Right atrium auricular region (tissue), 2 donors: ENCODE results near the gene OLFML3. TPM values are rescaled to one million over a fixed set of nuclear protein-coding genes. Genes with fewer than 3 reads are reported as not detected.
"Not testable (repeated sequence)": the region's sequence is repeated elsewhere in the genome, so short reads cannot be mapped to it uniquely, and the experiment has no call there.

Experiments
- DNase-seq: peaks from one replicate; pipeline ENCODE4 v3.0.0-alpha.2; 2019; ENCODE audit warnings: low spot score
- H3K27ac ChIP-seq, 2 donors: fragments of 200-600 bp; sonication (generic); 1 replicate in 1 of 2; 2 replicates in 1 of 2; pipeline ENCODE4 v1.5.1; 2016 to 2019
- H3K27me3 ChIP-seq, 2 donors: fragments of 200-600 bp; sonication (generic); one replicate each; pipeline versions ENCODE4 v1.5.1 to v1.6.0; 2017 to 2019
- H3K36me3 ChIP-seq: fragments of 200-600 bp; sonication (generic); one replicate; pipeline ENCODE4 v1.5.1; 2016
- H3K4me1 ChIP-seq, 2 donors: fragments of 200-600 bp; sonication (generic); one replicate each; pipeline versions ENCODE4 v1.5.1 to v1.6.0; 2017 to 2019
- H3K4me3 ChIP-seq, 2 donors: fragments of 200-600 bp; sonication (generic); 1 replicate in 1 of 2; 2 replicates in 1 of 2; pipeline ENCODE4 v1.5.1; 2017 to 2019; ENCODE audit warnings: mild to moderate bottlenecking in 1 of 2, moderate library complexity in 1 of 2
- H3K9me3 ChIP-seq, 2 donors: fragments of 200-600 bp; sonication (generic); one replicate each; pipeline ENCODE4 v1.5.1; 2019
- CTCF ChIP-seq, 2 donors: fragments of 200-600 bp; sonication (generic); IDR thresholded peaks; one replicate each; pipeline ENCODE4 v1.5.1; 2019; ENCODE audit warnings: antibody characterized with exemption in 2 of 2
- total RNA-seq, 2 donors: library from RNA; depleted of rRNA; stranded (reverse); fragments of >200 nt; gene quantifications; one replicate each; pipeline ENCODE4 v1.1.0, GENCODE V29; 2016

OLFML3 gene
- total RNA-seq, 2 donors from 2014 or later, result 22.4 to 28.6 TPM

DNA sequence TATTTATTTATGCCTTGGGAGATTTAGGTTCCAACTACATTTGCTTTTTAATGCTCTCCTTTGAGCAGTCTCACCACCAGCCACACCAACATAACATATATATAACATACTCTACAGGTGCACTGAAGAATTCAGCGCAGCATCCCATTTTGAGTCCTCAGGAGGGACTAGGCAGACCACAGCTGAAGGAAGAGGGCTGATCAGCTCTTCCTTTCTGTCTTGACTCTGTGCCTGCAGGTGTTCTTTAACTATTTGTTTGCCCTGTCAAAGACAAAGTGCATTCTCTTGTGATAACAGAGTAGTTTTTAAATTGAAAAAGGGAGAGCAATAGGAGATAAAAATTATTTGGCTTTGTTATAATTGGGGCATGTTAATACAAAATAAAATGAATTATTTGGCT, 33.2 kb upstream of the OLFML3 start:
- no peak for DNase-seq
- Histone ChIP-seq H3K9me3 (no peaks in the 10 kb centered on the region), H3K36me3 (peaks cover 14% of the 10 kb centered on the region), H3K4me1 (peaks cover 0 to 34% of the 10 kb centered on the region in 2 donors), H3K27ac (no peak overlapping the region), H3K27me3 (no peaks in the 10 kb centered on the region), H3K4me3 (no peak overlapping the region)
- no peak for TF ChIP-seq CTCF (IDR thresholded peaks at IDR 0.05)

GRCh38 chr1:113946678-113947387, 32.4 kb upstream of the OLFML3 start:
- no peak for DNase-seq
- Histone ChIP-seq H3K4me3 (no peak overlapping the region), H3K4me1 (peaks cover 0 to 31% of the 10 kb centered on the region in 2 donors), H3K27ac (peak overlapping the region; percentile 9 to 61), H3K36me3 (peaks cover 7% of the 10 kb centered on the region), H3K9me3 (no peaks in the 10 kb centered on the region), H3K27me3 (no peaks in the 10 kb centered on the region)
- no peak for TF ChIP-seq CTCF (IDR thresholded peaks at IDR 0.05)

DNA sequence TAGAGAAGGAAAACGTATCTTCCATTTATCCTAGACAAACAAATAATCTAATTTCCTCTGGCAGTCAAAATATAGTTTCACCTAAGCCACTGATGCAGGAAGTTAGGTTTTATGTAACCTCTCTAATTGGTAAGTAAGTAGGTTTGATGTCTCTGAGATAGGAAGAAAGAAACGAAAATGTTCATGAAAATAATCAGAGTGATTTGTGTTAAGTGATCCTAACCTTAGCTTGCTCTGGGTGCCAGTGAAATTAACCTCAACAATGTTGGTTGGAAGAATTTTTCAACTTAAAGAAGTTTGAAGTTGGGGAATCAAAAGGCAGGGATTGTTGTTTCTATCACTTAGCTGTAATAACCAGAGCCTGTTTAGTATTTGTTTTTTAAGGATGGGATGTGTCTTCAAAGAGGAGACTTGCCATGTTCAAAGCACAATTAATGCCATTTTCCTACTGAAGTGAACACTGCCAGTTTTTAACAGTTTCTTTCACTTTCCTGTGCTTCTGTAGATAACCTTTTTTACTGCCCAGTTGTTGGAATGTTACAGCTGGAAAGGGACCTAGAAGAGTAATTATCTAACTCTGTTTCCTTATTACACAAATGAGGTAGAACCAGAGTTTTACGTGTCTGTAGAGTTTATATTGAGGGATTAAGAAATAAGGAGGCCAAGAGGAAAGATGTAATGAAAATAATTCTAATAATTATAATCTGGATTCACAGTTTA, 31.7 kb upstream of the OLFML3 start:
- no peak overlapping the region for H3K4me3 ChIP-seq
- H3K36me3 ChIP-seq, result peaks cover 7% of the 10 kb centered on the region
- no peaks in the 10 kb centered on the region for H3K9me3 ChIP-seq
- peak overlapping the region; percentile 30 to 61 for H3K27ac ChIP-seq
- H3K4me1 ChIP-seq, result peaks cover 0 to 31% of the 10 kb centered on the region in 2 donors
- TF ChIP-seq CTCF (IDR thresholded peaks at IDR 0.05), result no peak
- no peak for DNase-seq
- H3K27me3 ChIP-seq, result no peaks in the 10 kb centered on the region

GRCh38 chr1:113948151-113948550, 31.1 kb upstream of the OLFML3 start:
- not testable (repeated sequence) for H3K36me3 ChIP-seq, DNase-seq, H3K27me3 ChIP-seq, H3K9me3 ChIP-seq, H3K4me3 ChIP-seq
- peak overlapping the region; percentile 30 to 61 for H3K27ac ChIP-seq
- peaks cover 0 to 31% of the 10 kb centered on the region in 2 donors for H3K4me1 ChIP-seq

DNA sequence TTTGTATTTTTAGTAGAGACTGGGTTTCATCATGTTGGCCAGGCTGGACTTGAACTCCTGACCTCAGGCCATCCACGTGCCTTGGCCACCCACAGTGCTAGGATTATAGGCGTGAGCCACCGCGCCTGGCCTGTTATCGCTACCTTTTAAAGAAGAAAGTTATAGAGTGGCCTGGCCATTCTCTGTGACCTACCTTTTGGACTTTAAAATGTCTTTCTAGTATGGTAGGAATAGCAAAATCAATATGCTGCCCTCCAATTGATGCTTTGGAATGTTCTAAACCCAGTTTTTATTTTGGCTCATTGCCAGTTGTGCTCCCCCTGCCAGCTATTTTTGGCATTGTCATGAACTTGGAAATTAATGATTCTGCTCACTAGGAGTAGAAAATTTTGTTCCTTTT, 30.3 kb upstream of the OLFML3 start:
- Histone ChIP-seq H3K36me3 (no peaks in the 10 kb centered on the region), H3K27me3 (no peaks in the 10 kb centered on the region), H3K27ac (no peak overlapping the region), H3K9me3 (no peaks in the 10 kb centered on the region), H3K4me3 (no peak overlapping the region), H3K4me1 (peaks cover 0 to 31% of the 10 kb centered on the region in 2 donors)
- no peak for DNase-seq
- TF ChIP-seq CTCF (IDR thresholded peaks at IDR 0.05), result peak; percentile 13 to 42

DNA sequence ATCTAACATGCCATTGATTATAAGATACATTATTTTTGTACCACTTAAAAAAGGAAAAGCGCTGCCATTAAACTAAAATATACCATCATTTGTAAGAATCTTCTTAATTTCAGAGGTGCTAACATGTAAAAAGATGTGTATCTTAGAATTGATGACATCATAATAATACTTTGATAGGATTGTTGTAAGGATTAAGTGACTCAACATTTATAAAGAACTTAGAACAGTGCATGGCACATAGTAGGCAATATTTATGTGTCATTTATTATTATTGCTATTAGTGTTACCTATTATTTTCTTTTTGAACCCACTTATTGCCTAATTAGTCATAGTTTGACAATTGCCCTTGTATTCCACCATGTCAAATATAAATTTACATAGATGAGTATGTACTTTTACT, 28.4 kb upstream of the OLFML3 start:
- H3K27ac ChIP-seq, result no peak overlapping the region
- peaks cover 8% of the 10 kb centered on the region for H3K36me3 ChIP-seq
- no peaks in the 10 kb centered on the region for H3K27me3 ChIP-seq
- peaks cover 0 to 30% of the 10 kb centered on the region in 2 donors for H3K4me1 ChIP-seq
- TF ChIP-seq CTCF (IDR thresholded peaks at IDR 0.05), result no peak
- no peak for DNase-seq
- no peak overlapping the region for H3K4me3 ChIP-seq
- H3K9me3 ChIP-seq, result no peaks in the 10 kb centered on the region
